Thymus (tissue), 11 donors: Measurements from ENCODE around the gene GFOD1. TPM values are rescaled to one million over a fixed set of nuclear protein-coding genes. Genes with fewer than 3 reads are reported as not detected.

Experiments used
- DNase-seq, 9 donors: peaks; one replicate each; pipeline ENCODE4 v3.0.0-alpha.2; 2013; ENCODE audit warnings: low spot score in 9 of 9, low read depth in 6 of 9, missing footprints in 1 of 9
- H3K27ac ChIP-seq, 2 donors: one replicate each; pipeline ENCODE4 v1.5.1; 2013; ENCODE audit warnings: control low read depth in 1 of 2, low read depth in 1 of 2, low read length in 1 of 2, mild to moderate bottlenecking in 1 of 2, moderate library complexity in 1 of 2
- H3K27me3 ChIP-seq, 2 donors: one replicate each; pipeline ENCODE4 v1.5.1; 2013; ENCODE audit warnings: low read length in 1 of 2; ENCODE audit not compliant: control insufficient read depth in 2 of 2, insufficient read depth in 1 of 2
- H3K36me3 ChIP-seq, 2 donors: one replicate each; pipeline ENCODE4 v1.5.1; 2013; ENCODE audit warnings: low read length in 1 of 2, mild to moderate bottlenecking in 1 of 2, moderate library complexity in 1 of 2; ENCODE audit not compliant: control insufficient read depth in 2 of 2, insufficient read depth in 2 of 2
- H3K4me1 ChIP-seq, 2 donors: one replicate each; pipeline ENCODE4 v1.5.1; 2013; ENCODE audit warnings: low read length in 2 of 2; ENCODE audit not compliant: control insufficient read depth in 2 of 2, insufficient read depth in 2 of 2
- H3K4me3 ChIP-seq, 2 donors: one replicate each; pipeline ENCODE4 v1.5.1; 2013; ENCODE audit warnings: low read length in 2 of 2, control low read depth in 1 of 2, mild to moderate bottlenecking in 1 of 2
- H3K9me3 ChIP-seq, 2 donors: one replicate each; pipeline ENCODE4 v1.5.1; 2013; ENCODE audit warnings: low read length in 1 of 2, mild to moderate bottlenecking in 1 of 2; ENCODE audit not compliant: control insufficient read depth in 2 of 2, insufficient read depth in 1 of 2
- WGBS: extraction: QIAGEN DNeasy Blood & Tissue Kit; methylation state at CpG from one replicate; pipeline ENCODE4 v1.1.7; 2013; 5-methylcytosine and 5-hydroxymethylcytosine counted together
- polyA plus RNA-seq: library from polyadenylated mRNA; stranded (reverse); fragments of 200-250 nt; gene quantifications from one replicate; pipeline ENCODE4 v1.2.3, GENCODE V29; 2013
- total RNA-seq: library from RNA; stranded (reverse); fragments of 120-200 nt; gene quantifications from one replicate; pipeline ENCODE4 v1.2.4, GENCODE V29; 2013
- donor health status: healthy.

Gene GFOD1
- total and polyA plus RNA-seq, 2 donors, result 4.7 to 8.1 TPM

DNA sequence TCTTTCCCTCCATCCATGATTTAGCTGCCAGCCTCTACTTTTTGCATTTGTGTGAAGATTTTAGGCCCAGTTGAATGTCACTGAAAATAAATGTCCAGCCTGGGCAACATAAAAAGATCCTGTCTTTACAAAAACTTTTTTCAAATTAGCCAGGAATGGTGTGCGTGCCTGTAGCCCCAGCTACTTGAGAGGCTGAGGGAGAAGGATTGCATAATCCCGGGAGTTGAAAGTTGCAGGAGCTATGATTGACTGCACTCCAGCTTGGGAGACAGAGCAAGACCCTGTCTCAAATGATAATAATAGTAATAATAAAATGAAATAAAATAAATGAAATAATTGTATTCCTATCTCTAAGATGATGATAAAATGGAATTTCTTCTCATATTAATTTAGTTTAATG lies 5.0 kb upstream of the GFOD1 start:
- H3K36me3 ChIP-seq, result no peaks in the 10 kb centered on the region
- no peak overlapping the region for H3K4me3 ChIP-seq
- H3K27ac ChIP-seq, result no peak overlapping the region
- H3K27me3 ChIP-seq, result peaks cover 0 to 16% of the 10 kb centered on the region in 2 donors
- WGBS, result 97% methylated on average over 2 of the region's 2 CpGs
- H3K4me1 ChIP-seq, result peaks cover 4 to 10% of the 10 kb centered on the region in 2 donors
- no peak for DNase-seq
- H3K9me3 ChIP-seq, result no peaks in the 10 kb centered on the region

GRCh38 chr6:13491538-13491937 lies 4.1 kb upstream of the GFOD1 start:
- DNase-seq, result no peak
- H3K4me3 ChIP-seq, result no peak overlapping the region
- no peaks in the 10 kb centered on the region for H3K9me3 ChIP-seq
- WGBS, result 95% methylated on average over 3 of the region's 3 CpGs
- no peaks in the 10 kb centered on the region for H3K36me3 ChIP-seq
- peaks cover 0 to 20% of the 10 kb centered on the region in 2 donors for H3K27me3 ChIP-seq
- H3K4me1 ChIP-seq, result peaks cover 4 to 12% of the 10 kb centered on the region in 2 donors
- H3K27ac ChIP-seq, result no peak overlapping the region

- H3K27ac ChIP-seq, result no peak overlapping the region
- H3K36me3 ChIP-seq, result no peaks in the 10 kb centered on the region
- H3K27me3 ChIP-seq, result peaks cover 0 to 30% of the 10 kb centered on the region in 2 donors
- no peak for DNase-seq
- H3K9me3 ChIP-seq, result no peaks in the 10 kb centered on the region
- H3K4me3 ChIP-seq, result no peak overlapping the region
- WGBS, result 83% methylated on average over 3 of the region's 3 CpGs
- peaks cover 9 to 22% of the 10 kb centered on the region in 2 donors for H3K4me1 ChIP-seq
Measured at GRCh38 chr6:13490402-13490801, 3.0 kb upstream of the GFOD1 start.

DNA sequence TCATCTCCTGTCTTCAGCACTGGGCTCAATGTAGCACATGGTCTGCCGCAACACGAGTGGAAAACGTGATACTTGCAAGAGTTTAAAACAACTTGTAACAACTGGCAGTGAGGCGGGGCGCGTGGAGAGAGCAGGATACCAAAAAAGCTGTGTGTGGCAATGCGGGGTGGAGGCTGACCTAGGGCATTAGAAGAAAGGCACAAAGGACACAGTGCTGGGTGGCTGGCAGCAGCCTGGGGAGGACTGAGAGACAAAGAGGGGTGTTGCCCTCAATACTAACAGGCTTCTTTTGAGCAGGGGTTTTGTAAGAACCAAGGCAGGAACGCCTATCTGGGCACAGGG lies 1.5 kb upstream of the GFOD1 start:
- Histone ChIP-seq H3K9me3 (no peaks in the 10 kb centered on the region), H3K4me1 (peaks cover 12 to 38% of the 10 kb centered on the region in 2 donors), H3K27me3 (peaks cover 0 to 31% of the 10 kb centered on the region in 2 donors), H3K27ac (no peak overlapping the region), H3K36me3 (no peaks in the 10 kb centered on the region), H3K4me3 (no peak overlapping the region)
- WGBS, result 96% methylated on average over 8 of the region's 8 CpGs
- DNase-seq, result no peak

GRCh38 chr6:13488015-13488895 lies 855 bp upstream of the GFOD1 start:
- DNase-seq, result peak in 3 of 9 donors; percentile 15 to 36 (median 18)
- H3K27ac ChIP-seq, result no peak overlapping the region
- peaks cover 13 to 44% of the 10 kb centered on the region in 2 donors for H3K4me1 ChIP-seq
- H3K36me3 ChIP-seq, result no peaks in the 10 kb centered on the region
- WGBS, result 17% methylated on average over 57 of the region's 57 CpGs
- H3K27me3 ChIP-seq, result peaks cover 0 to 31% of the 10 kb centered on the region in 2 donors
- no peaks in the 10 kb centered on the region for H3K9me3 ChIP-seq
- peak overlapping the region; percentile 55 to 66 for H3K4me3 ChIP-seq

- under 1% methylated on average over 39 of the region's 39 CpGs for WGBS
- peak in 5 of 9 donors; percentile 32 to 69 (median 47) for DNase-seq
- peaks cover 13 to 46% of the 10 kb centered on the region in 2 donors for H3K4me1 ChIP-seq
Measured at GRCh38 chr6:13486679-13487121, 700 bp downstream of the GFOD1 start.

DNA sequence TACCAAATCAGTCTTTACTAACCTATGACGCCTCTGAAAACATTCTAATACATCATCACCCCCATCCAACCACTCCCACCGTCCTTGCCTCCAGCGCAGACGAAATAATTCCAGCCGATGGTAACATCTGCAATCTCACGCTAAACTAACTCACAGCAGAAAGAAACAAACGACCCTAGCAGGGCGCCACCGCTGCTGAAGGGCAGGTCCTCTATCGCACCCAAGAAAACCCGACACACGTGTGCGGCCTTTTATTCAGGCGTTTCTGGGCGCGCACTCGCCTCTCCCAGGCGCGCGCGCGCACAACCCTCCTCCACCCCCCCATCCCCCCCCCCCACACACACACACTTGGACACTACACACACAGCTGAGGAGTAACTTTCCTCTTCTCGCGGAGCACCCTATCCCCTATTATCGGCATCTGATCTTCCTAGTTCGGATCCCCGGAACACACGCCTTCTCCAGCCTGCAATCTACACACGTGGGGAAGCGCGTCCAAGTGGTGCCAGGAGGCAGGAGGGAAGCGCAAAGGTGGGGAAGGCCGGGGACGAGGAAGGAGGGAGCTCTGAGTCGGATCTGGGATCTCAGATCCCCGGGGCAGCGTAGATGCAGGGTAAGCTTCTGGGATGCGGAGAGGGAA lies 1.4 kb downstream of the GFOD1 start:
- peak in 4 of 9 donors; percentile 44 to 74 (median 52) for DNase-seq
- WGBS, result under 1% methylated on average over 38 of the region's 38 CpGs
- H3K4me1 ChIP-seq, result peaks cover 13 to 49% of the 10 kb centered on the region in 2 donors

More at GRCh38 chr6:13486679-13487121, 700 bp downstream of the GFOD1 start:
- no peaks in the 10 kb centered on the region for H3K36me3 ChIP-seq
- no peaks in the 10 kb centered on the region for H3K9me3 ChIP-seq
- H3K27me3 ChIP-seq, result peaks cover 0 to 31% of the 10 kb centered on the region in 2 donors
- peak overlapping the region in 1 of 2 donors; percentile 64 for H3K27ac ChIP-seq
- H3K4me3 ChIP-seq, result peak overlapping the region; percentile 61 to 66

GRCh38 chr6:13485303-13485702 lies 2.1 kb downstream of the GFOD1 start:
- H3K4me3 ChIP-seq, result peak overlapping the region; percentile 10 to 61
- peaks cover 0 to 31% of the 10 kb centered on the region in 2 donors for H3K27me3 ChIP-seq
- 89% methylated on average over 4 of the region's 4 CpGs for WGBS
- H3K27ac ChIP-seq, result peak overlapping the region in 1 of 2 donors; percentile 10
- no peaks in the 10 kb centered on the region for H3K9me3 ChIP-seq
- H3K36me3 ChIP-seq, result no peaks in the 10 kb centered on the region
- H3K4me1 ChIP-seq, result peaks cover 13 to 51% of the 10 kb centered on the region in 2 donors
- DNase-seq, result no peak

More for the DNA sequence above, 1.4 kb downstream of the GFOD1 start:
- H3K27ac ChIP-seq, result no peak overlapping the region
- H3K27me3 ChIP-seq, result peaks cover 0 to 31% of the 10 kb centered on the region in 2 donors
- no peaks in the 10 kb centered on the region for H3K36me3 ChIP-seq
- H3K9me3 ChIP-seq, result no peaks in the 10 kb centered on the region
- H3K4me3 ChIP-seq, result peak overlapping the region; percentile 61 to 66

GRCh38 chr6:13484827-13485226 lies 2.6 kb downstream of the GFOD1 start:
- peak overlapping the region in 1 of 2 donors; percentile 1 for H3K4me3 ChIP-seq
- no peaks in the 10 kb centered on the region for H3K9me3 ChIP-seq
- H3K27me3 ChIP-seq, result peaks cover 0 to 31% of the 10 kb centered on the region in 2 donors
- no peak for DNase-seq
- H3K27ac ChIP-seq, result no peak overlapping the region
- peaks cover 0 to under 1% of the 10 kb centered on the region in 2 donors for H3K36me3 ChIP-seq
- peaks cover 13 to 53% of the 10 kb centered on the region in 2 donors for H3K4me1 ChIP-seq
- WGBS, result 80% methylated on average over 3 of the region's 3 CpGs
